MG63 (cell line): ENCODE measurements around the gene GRB14. TPM values are rescaled to one million over a fixed set of nuclear protein-coding genes. Genes with fewer than 3 reads are reported as not detected.

ENCODE experiments used
- DNase-seq: peaks from one replicate; pipeline ENCODE4 v3.0.0-alpha.2; 2020
- H3K27me3 ChIP-seq: fragments of 250-450 bp; sonication (Bioruptor Pico); 2 replicates; pipeline ENCODE4 v1.5.1; 2020; ENCODE audit warnings: mild to moderate bottlenecking, moderate library complexity
- H3K36me3 ChIP-seq: fragments of 250-450 bp; sonication (Bioruptor Pico); 2 replicates; pipeline ENCODE4 v1.5.1; 2020; ENCODE audit warnings: mild to moderate bottlenecking, moderate library complexity
- H3K4me3 ChIP-seq: fragments of 250-450 bp; sonication (Bioruptor Pico); 2 replicates; pipeline ENCODE4 v1.5.1; 2020; ENCODE audit warnings: mild to moderate bottlenecking, moderate library complexity
- H3K9me3 ChIP-seq: fragments of 250-450 bp; sonication (Bioruptor Pico); 2 replicates; pipeline ENCODE4 v1.5.1; 2020; ENCODE audit warnings: mild to moderate bottlenecking, moderate library complexity
- total RNA-seq: library from RNA; depleted of rRNA; stranded (reverse); fragments of >200 nt; shearing (Covaris generic); gene quantifications from 2 replicates; pipeline ENCODE4 v1.2.3, GENCODE V29; 2014; ENCODE audit warnings: low replicate concordance

The GRB14 gene
- total RNA-seq, 1 experiment from 2014 or later: 1.1 TPM

- no peak for DNase-seq
- Histone ChIP-seq H3K36me3 (no peaks in the 10 kb centered on the region), H3K27me3 (no peaks in the 10 kb centered on the region), H3K4me3 (no peak overlapping the region), H3K9me3 (no peaks in the 10 kb centered on the region)
These were observed 3.0 kb upstream of the GRB14 start for GRCh38 chr2:164624316-164624715.

- Histone ChIP-seq H3K27me3 (no peaks in the 10 kb centered on the region), H3K9me3 (no peaks in the 10 kb centered on the region), H3K4me3 (no peak overlapping the region; the same call in 1 of the 2 replicates), H3K36me3 (no peaks in the 10 kb centered on the region)
- no peak for DNase-seq
These were observed 1.2 kb upstream of the GRB14 start for GRCh38 chr2:164622338-164623106.

GRCh38 chr2:164621764-164622105 lies 453 bp upstream of the GRB14 start:
- Histone ChIP-seq H3K9me3 (no peaks in the 10 kb centered on the region), H3K36me3 (no peaks in the 10 kb centered on the region), H3K4me3 (peak overlapping the region; percentile 35), H3K27me3 (no peaks in the 10 kb centered on the region)
- DNase-seq: no peak

GRCh38 chr2:164620457-164620856 lies 825 bp downstream of the GRB14 start:
- H3K9me3 ChIP-seq: no peaks in the 10 kb centered on the region
- no peaks in the 10 kb centered on the region for H3K27me3 ChIP-seq
- H3K36me3 ChIP-seq: no peaks in the 10 kb centered on the region
- H3K4me3 ChIP-seq: peak overlapping the region; percentile 52
- DNase-seq: no peak

GRCh38 chr2:164617466-164617865 lies 3.8 kb downstream of the GRB14 start:
- no peak for DNase-seq
- Histone ChIP-seq H3K9me3 (no peaks in the 10 kb centered on the region), H3K36me3 (no peaks in the 10 kb centered on the region), H3K4me3 (no peak overlapping the region), H3K27me3 (no peaks in the 10 kb centered on the region)

GRCh38 chr2:164613321-164613982 lies 7.8 kb downstream of the GRB14 start:
- Histone ChIP-seq H3K9me3 (no peaks in the 10 kb centered on the region), H3K27me3 (no peaks in the 10 kb centered on the region), H3K4me3 (no peak overlapping the region), H3K36me3 (no peaks in the 10 kb centered on the region)
- DNase-seq: no peak

- H3K36me3 ChIP-seq: no peaks in the 10 kb centered on the region
- no peaks in the 10 kb centered on the region for H3K9me3 ChIP-seq
- H3K4me3 ChIP-seq: no peak overlapping the region
- DNase-seq: no peak
- H3K27me3 ChIP-seq: no peaks in the 10 kb centered on the region
These were observed 11.5 kb downstream of the GRB14 start for GRCh38 chr2:164609790-164610189.

GRCh38 chr2:164606557-164606956 lies 14.7 kb downstream of the GRB14 start:
- Histone ChIP-seq H3K4me3 (no peak overlapping the region), H3K9me3 (no peaks in the 10 kb centered on the region), H3K36me3 (no peaks in the 10 kb centered on the region), H3K27me3 (no peaks in the 10 kb centered on the region)
- DNase-seq: peak; percentile 41

- no peak for DNase-seq
- Histone ChIP-seq H3K4me3 (no peak overlapping the region), H3K9me3 (no peaks in the 10 kb centered on the region), H3K36me3 (no peaks in the 10 kb centered on the region), H3K27me3 (no peaks in the 10 kb centered on the region)
These were observed 16.0 kb downstream of the GRB14 start for GRCh38 chr2:164605295-164605694.

GRCh38 chr2:164600763-164601162 lies 20.5 kb downstream of the GRB14 start:
- no peaks in the 10 kb centered on the region for H3K9me3 ChIP-seq
- DNase-seq: no peak
- H3K27me3 ChIP-seq: no peaks in the 10 kb centered on the region
- H3K4me3 ChIP-seq: no peak overlapping the region
- no peaks in the 10 kb centered on the region for H3K36me3 ChIP-seq

- no peaks in the 10 kb centered on the region for H3K27me3 ChIP-seq
- no peak overlapping the region for H3K4me3 ChIP-seq
- no peaks in the 10 kb centered on the region for H3K9me3 ChIP-seq
- no peaks in the 10 kb centered on the region for H3K36me3 ChIP-seq
- DNase-seq: peak; percentile 27
These were observed 21.2 kb downstream of the GRB14 start for GRCh38 chr2:164599954-164600589.

GRCh38 chr2:164597983-164598382 lies 23.3 kb downstream of the GRB14 start:
- no peak overlapping the region for H3K4me3 ChIP-seq
- no peaks in the 10 kb centered on the region for H3K9me3 ChIP-seq
- no peak for DNase-seq
- H3K36me3 ChIP-seq: no peaks in the 10 kb centered on the region
- H3K27me3 ChIP-seq: no peaks in the 10 kb centered on the region

GRCh38 chr2:164595031-164595430 lies 26.3 kb downstream of the GRB14 start:
- DNase-seq: no peak
- Histone ChIP-seq H3K36me3 (no peaks in the 10 kb centered on the region), H3K4me3 (no peak overlapping the region), H3K27me3 (no peaks in the 10 kb centered on the region), H3K9me3 (no peaks in the 10 kb centered on the region)

GRCh38 chr2:164593959-164594358 lies 27.3 kb downstream of the GRB14 start:
- no peak overlapping the region for H3K4me3 ChIP-seq
- DNase-seq: no peak
- no peaks in the 10 kb centered on the region for H3K27me3 ChIP-seq
- H3K36me3 ChIP-seq: no peaks in the 10 kb centered on the region
- no peaks in the 10 kb centered on the region for H3K9me3 ChIP-seq

GRCh38 chr2:164593541-164593940 lies 27.7 kb downstream of the GRB14 start:
- Histone ChIP-seq H3K27me3 (no peaks in the 10 kb centered on the region), H3K36me3 (no peaks in the 10 kb centered on the region), H3K9me3 (no peaks in the 10 kb centered on the region), H3K4me3 (no peak overlapping the region)
- no peak for DNase-seq

- DNase-seq: no peak
- no peaks in the 10 kb centered on the region for H3K27me3 ChIP-seq
These were observed 31.8 kb downstream of the GRB14 start for GRCh38 chr2:164589522-164589921.

GRCh38 chr2:164581050-164581449 lies 40.2 kb downstream of the GRB14 start:
- Histone ChIP-seq H3K36me3 (no peaks in the 10 kb centered on the region), H3K27me3 (no peaks in the 10 kb centered on the region), H3K4me3 (no peak overlapping the region), H3K9me3 (no peaks in the 10 kb centered on the region)
- DNase-seq: no peak

More at GRCh38 chr2:164589522-164589921, 31.8 kb downstream of the GRB14 start:
- Histone ChIP-seq H3K36me3 (no peaks in the 10 kb centered on the region), H3K9me3 (no peaks in the 10 kb centered on the region), H3K4me3 (no peak overlapping the region)

- no peak for DNase-seq
- Histone ChIP-seq H3K36me3 (no peaks in the 10 kb centered on the region), H3K4me3 (no peak overlapping the region), H3K9me3 (no peaks in the 10 kb centered on the region), H3K27me3 (no peaks in the 10 kb centered on the region)
These were observed 46.4 kb downstream of the GRB14 start for GRCh38 chr2:164574931-164575330.
